BJ (cell line): ENCODE measurements around the gene MEG3. TPM values are rescaled to one million over a fixed set of nuclear protein-coding genes. Genes with fewer than 3 reads are reported as not detected.

ENCODE experiments used
- CTCF ChIA-PET: fragments of 350-600 bp; formaldehyde crosslinking; extraction: SDS; loops from one replicate; lab custom pipeline; 2021; ENCODE audit warnings: antibody characterized with exemption, inconsistent platforms; lab: Yijun Ruan, JAX
- POLR2A ChIA-PET: fragments of 300-600 bp; sonication (Branson Sonifier 250); formaldehyde crosslinking; extraction: SDS; loops from one replicate; lab custom pipeline; 2021; ENCODE audit warnings: antibody characterized with exemption; lab: Charles Lee
- DNase-seq: peaks from one replicate; pipeline ENCODE4 v3.0.0-alpha.2; 2011; ENCODE audit warnings: low read depth
- H3K27me3 ChIP-seq: 2 replicates; pipeline ENCODE4 v1.6.0; 2011; ENCODE audit warnings: low read length; ENCODE audit not compliant: control insufficient read depth, insufficient read depth
- H3K36me3 ChIP-seq: 2 replicates; pipeline ENCODE4 v1.5.1; 2011; ENCODE audit warnings: low read length; ENCODE audit not compliant: control insufficient read depth, insufficient read depth
- H3K4me3 ChIP-seq: 2 replicates; pipeline ENCODE4 v1.5.1; 2011; ENCODE audit warnings: low read depth, mild to moderate bottlenecking, control low read depth, low read length
- CTCF ChIP-seq: IDR thresholded peaks from 2 replicates; pipeline ENCODE4 v1.5.1; 2011; ENCODE audit warnings: low read depth, mild to moderate bottlenecking, control low read depth, inconsistent platforms, low read length, moderate library complexity; ENCODE audit not compliant: insufficient read depth
- polyA plus RNA-seq: library from polyadenylated mRNA; depleted of rRNA; stranded (reverse); fragments of >200 nt; gene quantifications from 2 replicates; pipeline ENCODE4 v1.2.3, GENCODE V29; 2011

Gene MEG3
- polyA plus RNA-seq, 1 experiment = 234 TPM

- TF ChIP-seq CTCF = no peak
- peaks cover 34% of the 10 kb centered on the region for H3K36me3 ChIP-seq
- H3K4me3 ChIP-seq = no peak overlapping the region
- no peaks in the 10 kb centered on the region for H3K27me3 ChIP-seq
- DNase-seq = no peak
- POLR2A ChIA-PET = no interaction called here
- CTCF ChIA-PET = no interaction called here
These were observed 9.1 kb downstream of the MEG3 start for GRCh38 chr14:100834794-100835547.

GRCh38 chr14:100835548-100836310 lies 9.8 kb downstream of the MEG3 start:
- no peak overlapping the region for H3K4me3 ChIP-seq
- POLR2A ChIA-PET = no interaction called here
- DNase-seq = no peak

GRCh38 chr14:100836311-100836805 lies 10.4 kb downstream of the MEG3 start:
- no peak for TF ChIP-seq CTCF

More at GRCh38 chr14:100835548-100836310, 9.8 kb downstream of the MEG3 start:
- Histone ChIP-seq H3K27me3 (no peaks in the 10 kb centered on the region), H3K36me3 (peaks cover 33% of the 10 kb centered on the region)
- CTCF ChIA-PET = no interaction called here
- TF ChIP-seq CTCF = no peak

GRCh38 chr14:100836941-100837804 lies 11.3 kb downstream of the MEG3 start:
- POLR2A ChIA-PET = no interaction called here
- no peak for DNase-seq
- CTCF ChIA-PET = no interaction called here
- peaks cover 36% of the 10 kb centered on the region for H3K36me3 ChIP-seq
- H3K4me3 ChIP-seq = no peak overlapping the region
- H3K27me3 ChIP-seq = no peaks in the 10 kb centered on the region
- no peak for TF ChIP-seq CTCF

More at GRCh38 chr14:100836311-100836805, 10.4 kb downstream of the MEG3 start:
- no peaks in the 10 kb centered on the region for H3K27me3 ChIP-seq
- POLR2A ChIA-PET = no interaction called here
- DNase-seq = no peak
- H3K4me3 ChIP-seq = no peak overlapping the region
- H3K36me3 ChIP-seq = peaks cover 36% of the 10 kb centered on the region
- CTCF ChIA-PET = no interaction called here
